Osteoblast (primary cell): ENCODE results near the gene IGF2R. TPM values are rescaled to one million over a fixed set of nuclear protein-coding genes. Genes with fewer than 3 reads are reported as not detected.

Experiments
- DNase-seq: peaks from one replicate; pipeline ENCODE4 v3.0.0; 2011; ENCODE audit warnings: low spot score, mixed read lengths; ENCODE audit not compliant: insufficient read length; ENCODE audit errors: missing footprints
- H2AFZ ChIP-seq: 2 replicates; pipeline ENCODE4 v1.6.0; 2011; ENCODE audit warnings: mild to moderate bottlenecking, low read length
- H3K27ac ChIP-seq: 2 replicates; pipeline ENCODE4 v1.5.1; 2011; ENCODE audit warnings: mild to moderate bottlenecking, low read depth, low read length, moderate library complexity
- H3K27me3 ChIP-seq: 2 replicates; pipeline ENCODE4 v1.6.0; 2012; ENCODE audit warnings: mild to moderate bottlenecking, control low read depth, inconsistent platforms, low read length, moderate library complexity; ENCODE audit not compliant: insufficient read depth
- H3K36me3 ChIP-seq: 2 replicates; pipeline ENCODE4 v1.5.1; 2011; ENCODE audit warnings: mild to moderate bottlenecking, low read length, control low read depth, moderate library complexity; ENCODE audit not compliant: insufficient read depth
- H3K4me1 ChIP-seq: 2 replicates; pipeline ENCODE4 v1.5.1; 2011; ENCODE audit warnings: mild to moderate bottlenecking, low read length, control low read depth, moderate library complexity; ENCODE audit not compliant: insufficient read depth
- H3K4me2 ChIP-seq: 2 replicates; pipeline ENCODE4 v1.6.0; 2011; ENCODE audit warnings: mild to moderate bottlenecking, low read length; ENCODE audit not compliant: insufficient read depth
- H3K4me3 ChIP-seq: fragments of 200-600 bp; sonication (generic); 3 replicates; pipeline ENCODE4 v1.5.1; 2012; ENCODE audit warnings: mild to moderate bottlenecking, low read length, inconsistent platforms; ENCODE audit not compliant: insufficient read depth
- H3K79me2 ChIP-seq: 2 replicates; pipeline ENCODE4 v1.6.0; 2012; ENCODE audit warnings: mild to moderate bottlenecking, low read length, control low read depth, inconsistent platforms; ENCODE audit not compliant: insufficient read depth
- H3K9me3 ChIP-seq: 2 replicates; pipeline ENCODE4 v1.5.1; 2011; ENCODE audit warnings: low read depth, low read length, control low read depth
- H4K20me1 ChIP-seq: 2 replicates; pipeline ENCODE4 v1.6.0; 2012; ENCODE audit warnings: mild to moderate bottlenecking, low read length, control low read depth; ENCODE audit not compliant: insufficient read depth
- CTCF ChIP-seq: IDR thresholded peaks from 2 replicates; pipeline ENCODE4 v1.5.1; 2011; ENCODE audit warnings: mild to moderate bottlenecking, low read depth, low read length, moderate library complexity; ENCODE audit errors: extremely low read depth
- total RNA-seq: library from RNA; depleted of rRNA; stranded (reverse); fragments of >200 nt; gene quantifications from 2 replicates; pipeline ENCODE4 v1.2.3, GENCODE V29; 2012

Gene IGF2R
- total RNA-seq, 1 donor: 174 TPM

- H3K9me3 ChIP-seq: no peaks in the 10 kb centered on the region
- peak overlapping the region; percentile 21 for H3K4me2 ChIP-seq
- H3K4me1 ChIP-seq: no peaks in the 10 kb centered on the region
- H3K79me2 ChIP-seq: peaks cover 79% of the 10 kb centered on the region
- no peak overlapping the region for H3K27ac ChIP-seq
- H3K36me3 ChIP-seq: peaks cover 1% of the 10 kb centered on the region
- no peak for DNase-seq
- TF ChIP-seq CTCF: no peak
- H3K27me3 ChIP-seq: no peaks in the 10 kb centered on the region
- no peak overlapping the region for H2AFZ ChIP-seq
- peaks cover 50% of the 10 kb centered on the region for H4K20me1 ChIP-seq
- no peak overlapping the region for H3K4me3 ChIP-seq
Measured at GRCh38 chr6:160005861-160006540, 37.1 kb downstream of the IGF2R start.

GRCh38 chr6:160007145-160007544, 38.3 kb downstream of the IGF2R start:
- no peaks in the 10 kb centered on the region for H3K27me3 ChIP-seq
- DNase-seq: no peak
- no peak overlapping the region for H3K4me2 ChIP-seq
- no peak overlapping the region for H3K4me3 ChIP-seq
- TF ChIP-seq CTCF: no peak
- no peaks in the 10 kb centered on the region for H3K4me1 ChIP-seq
- peaks cover 72% of the 10 kb centered on the region for H3K79me2 ChIP-seq
- no peak overlapping the region for H3K27ac ChIP-seq
- no peak overlapping the region for H2AFZ ChIP-seq
- no peaks in the 10 kb centered on the region for H3K9me3 ChIP-seq
- peaks cover 43% of the 10 kb centered on the region for H4K20me1 ChIP-seq
- peaks cover 11% of the 10 kb centered on the region for H3K36me3 ChIP-seq

- no peak for TF ChIP-seq CTCF
- Histone ChIP-seq H3K4me2 (no peak overlapping the region), H3K9me3 (no peaks in the 10 kb centered on the region), H3K36me3 (peaks cover 13% of the 10 kb centered on the region), H3K4me1 (no peaks in the 10 kb centered on the region), H3K27me3 (no peaks in the 10 kb centered on the region), H3K79me2 (peaks cover 69% of the 10 kb centered on the region), H4K20me1 (peaks cover 40% of the 10 kb centered on the region), H3K4me3 (no peak overlapping the region), H3K27ac (no peak overlapping the region), H2AFZ (no peak overlapping the region)
- DNase-seq: no peak
Measured at GRCh38 chr6:160007611-160008010, 38.7 kb downstream of the IGF2R start.

GRCh38 chr6:160010067-160010466, 41.2 kb downstream of the IGF2R start:
- H3K4me3 ChIP-seq: no peak overlapping the region
- DNase-seq: no peak
- peak overlapping the region; percentile 37 for H3K27ac ChIP-seq
- no peak overlapping the region for H2AFZ ChIP-seq
- peaks cover 31% of the 10 kb centered on the region for H4K20me1 ChIP-seq
- no peak overlapping the region for H3K4me2 ChIP-seq
- no peaks in the 10 kb centered on the region for H3K27me3 ChIP-seq
- peaks cover 14% of the 10 kb centered on the region for H3K4me1 ChIP-seq
- H3K36me3 ChIP-seq: peaks cover 13% of the 10 kb centered on the region
- no peak for TF ChIP-seq CTCF
- no peaks in the 10 kb centered on the region for H3K9me3 ChIP-seq
- peaks cover 51% of the 10 kb centered on the region for H3K79me2 ChIP-seq
